Prostate gland (tissue), 2 donors: ENCODE data around the gene UBE3D.

Experiments
- CTCF ChIP-seq, 4 experiments: fragments of 200-600 bp in 2 of 4; fragments of 450-650 bp in 2 of 4; sonication (generic) in 2 of 4; IDR thresholded peaks; 1 replicate in 3 of 4; 2 replicates in 1 of 4; pipeline ENCODE4 v1.5.1; 2016 to 2019; ENCODE audit warnings: antibody characterized with exemption in 4 of 4, mild to moderate bottlenecking in 2 of 4, moderate library complexity in 2 of 4
- POLR2A ChIP-seq: fragments of 450-650 bp; IDR thresholded peaks from one replicate; pipeline ENCODE4 v1.6.1; 2016; ENCODE audit warnings: antibody characterized with exemption, mild to moderate bottlenecking
- POLR2AphosphoS5 ChIP-seq: sonication (generic); formaldehyde crosslinking; IDR thresholded peaks from one replicate; pipeline ENCODE4 v1.6.1; 2017; ENCODE audit warnings: antibody characterized with exemption

- TF ChIP-seq CTCF (IDR thresholded peaks at IDR 0.05) (no peak), POLR2A (no peak), POLR2AphosphoS5 (no peak)
Measured at GRCh38 chr6:82882363-82883023, 183.1 kb downstream of the UBE3D start.
